ENCODE results near the gene SIK3.
"Not testable (repeated sequence)": the region's sequence is repeated elsewhere in the genome, so short reads cannot be mapped to it uniquely, and the experiment has no call there.

Gene SIK3

DNA sequence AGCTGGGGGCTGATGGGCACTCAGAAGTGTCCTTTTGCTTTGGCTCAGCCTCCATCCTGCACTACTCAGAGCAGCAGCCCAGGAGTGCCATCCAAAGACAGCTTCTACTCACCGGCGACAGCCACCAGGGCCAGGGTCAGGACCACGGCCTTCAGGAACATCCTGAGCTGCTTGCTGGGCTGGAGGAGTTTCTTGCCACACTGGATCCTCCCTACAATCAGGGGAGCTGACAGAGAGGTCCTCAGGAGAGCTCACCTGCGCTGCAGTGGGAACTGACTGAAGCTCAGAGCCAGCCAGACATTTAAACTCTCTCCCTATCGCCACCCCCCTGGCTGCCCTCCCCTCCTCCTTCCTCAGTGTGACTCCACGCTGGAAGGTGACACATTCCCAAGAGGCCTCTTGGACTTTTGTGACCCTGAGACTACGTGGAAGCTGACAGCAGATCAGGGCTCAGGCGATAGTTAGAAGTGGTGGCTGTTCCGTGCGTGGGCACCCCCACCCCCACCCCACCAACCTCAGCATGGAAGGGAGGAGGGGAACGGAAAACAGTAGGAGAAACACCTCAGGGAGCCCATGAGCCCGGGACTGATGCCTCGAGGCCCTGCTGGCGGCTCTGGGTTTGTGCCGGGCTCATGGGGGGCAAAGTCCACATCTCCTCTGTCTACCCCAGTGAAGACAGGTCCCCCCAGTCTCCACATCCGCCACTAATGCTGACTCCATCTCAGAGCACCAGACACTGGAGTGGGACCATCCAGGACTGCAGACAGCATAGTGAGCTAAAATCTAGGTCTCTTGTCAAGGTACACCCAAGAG lies 275.0 kb downstream of the SIK3 start, which contains the start of gene APOA4:
TSS of gene APOA4 (minus strand) at position 274 of the 813 bp plus-strand sequence. CDS start at position 161, 113 bp downstream.
- DNase-seq (ENCODE audit: low spot score), result no peak

DNA sequence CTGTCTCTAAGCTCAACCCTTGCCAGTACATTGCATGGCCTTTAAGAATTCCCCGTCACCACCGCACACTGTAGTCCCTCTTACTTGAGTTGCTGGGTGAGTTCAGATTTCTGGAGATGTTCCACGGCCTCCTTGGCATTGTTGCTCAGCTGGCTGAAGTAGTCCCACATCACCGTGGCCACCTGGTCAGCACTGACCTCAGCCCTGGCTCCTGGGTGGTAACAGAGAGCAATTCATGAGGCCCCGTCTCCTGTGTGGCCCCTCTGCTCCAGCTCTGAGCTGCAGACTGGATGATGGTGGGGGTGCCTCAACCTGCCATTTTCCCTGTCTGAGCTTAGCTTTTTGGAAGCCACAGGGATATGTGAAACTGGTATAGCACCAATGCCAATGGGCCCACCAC lies 275.7 kb downstream of the SIK3 start:
- DNase-seq (ENCODE audit: low spot score), result no peak

DNA sequence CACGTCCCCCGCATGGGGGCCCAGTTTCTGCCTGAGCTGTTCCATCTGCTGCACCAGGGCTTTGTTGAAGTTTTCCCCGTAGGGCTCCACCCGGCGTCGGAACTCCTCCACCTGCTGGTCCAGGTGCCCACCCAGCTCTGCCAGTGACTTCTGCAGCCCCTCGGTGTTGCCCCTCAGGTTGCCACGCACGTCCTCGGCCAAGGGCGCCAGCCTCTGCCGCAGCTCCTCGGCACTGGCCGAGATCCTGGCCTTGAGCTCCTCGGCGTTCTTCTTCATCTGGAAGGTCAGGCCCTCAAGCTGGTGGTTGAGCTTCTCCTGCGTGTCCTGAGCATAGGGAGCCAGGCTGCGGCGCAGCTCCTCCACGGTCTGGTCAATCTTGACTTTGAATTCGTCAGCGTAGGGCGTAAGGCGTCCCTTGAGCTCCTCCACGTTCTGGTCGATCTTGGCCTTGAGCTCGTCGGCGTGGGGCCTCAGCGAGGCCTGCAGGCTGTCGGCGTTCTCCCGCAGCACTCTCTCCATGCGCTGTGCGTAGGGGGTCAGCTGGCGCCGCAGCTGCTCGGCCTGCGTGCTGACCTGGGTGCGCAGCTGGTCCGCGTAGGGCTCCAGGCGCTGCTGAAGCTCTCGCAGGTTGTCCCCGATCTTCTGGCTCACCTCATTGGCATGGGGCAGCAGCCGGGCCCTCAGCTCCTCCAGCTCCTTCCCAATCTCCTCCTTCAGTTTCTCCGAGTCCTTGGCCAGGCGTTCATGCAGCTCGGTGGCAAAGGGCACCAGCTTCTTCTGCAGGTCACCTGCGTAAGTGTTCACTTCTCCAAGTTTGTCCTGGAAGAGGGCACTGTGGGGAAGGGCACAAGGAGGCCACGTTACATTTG lies 276.9 kb downstream of the SIK3 start:
- no peak for DNase-seq (ENCODE audit: low spot score)

DNA sequence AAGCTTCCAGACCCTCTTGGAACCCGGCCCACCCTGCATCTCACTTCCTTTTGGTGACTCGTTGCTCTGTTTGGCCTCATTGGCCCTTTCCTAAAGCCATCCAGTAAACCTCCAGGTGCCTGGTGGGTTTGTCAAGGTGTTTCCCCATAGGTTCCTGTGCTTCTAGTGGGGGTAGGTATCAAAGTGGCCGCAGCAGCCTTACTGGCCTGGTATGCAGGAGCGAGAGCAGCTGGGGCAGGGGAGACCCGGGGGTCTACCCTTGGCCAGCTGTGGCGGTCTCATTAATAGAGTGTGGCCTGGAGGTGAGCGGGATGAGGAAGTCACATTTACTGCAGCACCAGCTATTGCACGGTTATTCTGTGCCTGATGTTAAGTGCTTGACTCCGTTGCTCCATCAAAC lies 279.2 kb downstream of the SIK3 start:
- no peak for DNase-seq (ENCODE audit: low spot score)

DNA sequence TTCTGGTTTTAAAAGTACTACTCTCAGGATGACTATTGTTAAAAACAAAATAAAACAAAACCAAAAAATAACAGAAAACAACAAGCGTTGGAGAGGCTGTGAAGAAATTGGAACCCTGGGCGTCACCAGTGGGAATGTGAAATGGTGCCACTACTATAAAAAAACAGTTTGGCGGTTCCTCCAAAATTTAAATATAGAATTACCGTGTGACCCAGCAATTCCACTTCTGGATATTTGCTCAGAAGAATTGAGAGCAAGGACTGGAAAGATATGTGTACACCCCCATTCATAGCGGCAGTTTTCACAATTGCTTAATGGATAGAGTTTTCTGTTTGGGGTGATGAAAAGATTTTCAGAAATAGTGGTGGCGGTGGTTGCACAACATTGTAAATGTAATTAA lies 283.7 kb downstream of the SIK3 start:
- DNase-seq (ENCODE audit: low spot score), result no peak

DNA sequence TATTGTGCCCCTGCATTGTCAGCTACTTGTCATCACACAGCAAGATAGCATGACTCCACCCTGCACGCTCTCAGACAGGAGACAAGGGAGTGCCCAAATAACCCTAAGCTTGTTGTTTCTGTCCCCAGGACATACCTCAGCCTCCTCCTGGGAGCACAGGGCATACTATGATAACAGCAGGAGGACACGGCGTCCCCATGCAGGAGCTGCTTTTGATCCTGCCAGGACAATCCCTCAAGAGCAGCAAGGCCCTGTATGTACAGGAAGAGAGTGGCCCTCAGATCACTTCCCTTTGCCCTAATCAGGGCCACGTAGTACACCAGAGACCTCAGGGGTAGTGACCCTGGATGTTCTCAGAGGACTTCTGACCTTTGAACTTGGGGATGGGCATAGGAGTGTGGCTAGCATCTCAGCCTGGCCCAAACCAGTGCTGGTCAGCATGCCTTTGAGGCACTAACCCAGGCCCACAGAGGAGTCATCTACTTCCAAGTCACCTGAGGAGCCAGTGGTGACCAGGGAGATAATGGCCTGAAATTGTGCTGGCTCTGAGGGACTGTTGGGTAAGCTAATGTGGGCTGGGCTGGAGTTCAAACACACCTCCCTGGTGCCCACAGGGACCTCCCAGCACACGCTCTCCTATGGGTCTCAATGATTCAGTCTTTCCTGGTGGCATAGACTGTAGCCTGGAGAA lies 284.3 kb downstream of the SIK3 start:
- no peak for DNase-seq (ENCODE audit: low spot score)

DNA sequence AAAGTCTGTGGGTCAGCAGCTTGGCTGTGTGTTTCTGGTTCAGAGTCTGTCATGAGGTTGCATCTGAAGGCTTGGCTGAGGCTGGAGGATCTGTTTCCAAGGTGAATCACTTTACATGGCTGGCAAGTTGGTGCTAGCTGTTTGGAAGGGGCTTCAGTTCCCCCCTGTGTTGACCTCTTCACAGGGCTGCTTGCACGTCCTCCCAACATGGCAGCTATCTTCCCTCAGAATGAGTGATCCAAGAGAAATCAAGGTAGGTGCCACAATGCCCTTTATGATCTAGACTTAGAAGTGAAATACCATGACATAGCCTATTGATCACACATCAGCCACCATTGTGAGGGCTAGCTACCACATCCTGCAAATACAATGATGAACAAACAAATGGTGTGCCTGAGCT lies 285.1 kb downstream of the SIK3 start:
- DNase-seq (ENCODE audit: low spot score), result no peak

DNA sequence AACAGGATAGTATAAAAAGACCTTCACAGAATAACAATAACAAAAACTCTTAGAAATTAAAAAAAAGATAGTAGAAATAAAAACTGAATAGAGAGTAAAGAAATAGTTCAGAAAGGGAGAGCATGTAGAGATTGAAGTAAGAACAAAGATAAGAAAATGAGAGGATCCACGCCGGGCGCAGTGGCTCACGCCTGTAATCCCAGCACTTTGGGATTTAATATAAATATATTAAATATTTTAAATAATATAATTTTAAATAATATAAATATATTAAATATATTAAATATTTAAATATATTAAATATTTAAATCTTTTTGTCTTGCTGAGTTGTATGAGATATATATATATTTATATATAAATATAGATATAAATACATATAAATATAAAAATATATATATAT lies 286.1 kb downstream of the SIK3 start:
- no peak for DNase-seq (ENCODE audit: low spot score)

DNA sequence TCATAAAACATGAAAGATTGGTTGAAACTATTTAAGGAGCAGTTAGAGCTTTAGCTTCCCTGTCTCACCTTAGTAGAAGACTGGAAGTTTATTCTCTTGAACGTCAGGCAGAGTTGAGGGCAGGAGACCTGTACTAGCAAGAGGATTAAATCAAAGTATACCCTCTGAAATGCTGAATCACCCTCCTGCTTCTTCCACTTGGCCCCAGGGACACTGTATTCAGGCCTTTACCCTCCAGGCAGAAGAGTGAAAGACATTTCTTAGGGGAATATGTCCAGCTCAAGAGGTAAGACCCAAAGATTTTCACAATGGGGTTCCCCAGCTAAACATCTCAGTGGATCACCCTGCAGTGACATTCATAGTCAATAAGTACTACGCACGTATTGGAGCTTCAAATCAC lies 287.0 kb downstream of the SIK3 start:
- no peak for DNase-seq (ENCODE audit: low spot score)

DNA sequence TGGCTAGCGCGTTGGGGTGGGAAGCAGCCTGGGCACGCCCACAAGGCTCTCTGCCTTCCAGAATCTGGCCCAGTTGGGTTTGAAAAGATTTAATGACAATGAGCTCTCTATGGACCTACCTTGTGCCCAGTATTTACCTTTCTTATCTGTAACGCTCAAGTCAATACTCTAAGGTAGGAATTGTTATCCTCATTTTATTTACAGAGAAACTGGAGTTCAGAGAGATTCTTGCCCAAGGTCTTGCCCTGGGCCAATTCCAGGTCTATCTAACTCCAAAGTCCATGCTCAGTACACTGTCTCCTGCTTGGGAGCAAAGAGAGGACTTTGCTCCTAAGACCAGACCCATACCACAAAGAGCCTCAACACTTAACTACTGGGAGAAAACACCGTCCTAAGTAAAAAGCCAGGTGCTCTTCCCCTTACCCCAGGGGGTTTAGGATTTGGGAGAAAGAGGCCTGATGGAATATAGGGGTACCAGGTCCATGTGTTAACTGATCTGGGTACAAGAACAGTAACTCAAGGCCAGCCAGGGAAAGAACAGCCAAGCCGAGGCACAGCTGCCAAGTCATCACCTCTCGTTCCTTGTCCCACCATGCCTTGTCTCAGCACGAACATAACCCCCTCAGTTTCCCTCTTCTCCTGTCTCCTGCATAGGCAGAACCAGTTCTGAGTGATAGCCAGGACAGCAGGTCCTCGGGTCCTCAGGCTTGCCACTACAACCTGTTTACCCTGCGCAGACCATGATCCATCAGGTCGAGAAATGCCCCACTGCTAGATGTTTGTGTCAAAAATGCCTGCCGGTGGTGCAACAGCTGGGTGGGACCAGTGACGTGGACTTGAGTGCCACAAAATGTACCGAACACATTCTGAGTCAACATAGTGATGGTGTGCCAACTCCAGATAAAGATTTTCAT lies 289.7 kb downstream of the SIK3 start:
- no peak for DNase-seq (ENCODE audit: low spot score)

DNA sequence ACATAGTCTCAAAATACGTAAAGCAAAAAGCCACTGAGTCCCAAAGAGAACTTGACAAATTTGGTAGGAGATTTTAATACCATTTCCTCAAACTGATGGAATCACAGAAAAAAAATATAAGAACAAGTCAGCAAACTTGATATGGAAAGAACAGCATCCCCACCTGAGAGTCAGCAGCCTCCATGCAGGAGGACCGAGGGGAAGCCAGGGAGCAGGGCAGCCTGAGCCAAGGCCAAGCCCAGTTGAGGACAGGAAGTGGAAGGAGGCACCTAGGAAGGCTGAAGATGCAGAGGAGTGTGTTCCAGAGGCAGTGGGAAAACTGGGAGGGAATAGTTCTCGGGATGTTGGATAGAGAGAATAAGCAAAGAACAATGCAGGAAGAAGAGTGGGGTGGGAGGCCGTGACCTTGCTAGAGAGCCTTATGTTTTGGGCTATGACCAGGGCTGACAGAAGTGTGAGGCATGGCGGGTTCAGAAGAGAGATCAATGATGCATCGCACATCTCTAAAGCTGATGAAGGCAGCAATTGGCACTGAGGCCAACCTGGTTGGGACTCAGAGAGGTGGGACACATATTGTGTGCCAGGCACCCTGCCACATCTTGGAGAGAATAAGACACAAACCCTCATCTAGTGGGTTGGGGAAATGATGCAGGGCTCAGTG lies 290.5 kb downstream of the SIK3 start:
- no peak for DNase-seq (ENCODE audit: low spot score)

DNA sequence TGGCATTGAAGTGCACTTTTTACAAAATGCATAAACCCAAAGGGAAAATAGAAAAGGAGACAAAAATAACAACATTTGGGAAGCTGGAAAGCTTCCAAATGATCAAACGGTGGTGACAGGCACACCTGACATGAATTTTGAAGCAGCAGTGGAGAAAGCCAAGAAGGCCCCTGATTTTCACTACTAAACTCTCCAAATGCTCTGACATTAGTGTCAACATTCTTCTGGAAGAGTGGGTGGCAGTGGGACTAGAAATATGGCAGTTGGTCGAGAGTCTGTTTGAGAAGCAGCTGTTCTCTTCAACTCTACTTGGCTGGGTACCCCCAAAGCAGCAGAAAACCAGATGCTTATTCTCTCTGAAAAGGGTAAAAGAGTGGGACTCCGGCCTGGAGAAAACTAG lies 294.2 kb downstream of the SIK3 start:
- DNase-seq (ENCODE audit: low spot score), result no peak

DNA sequence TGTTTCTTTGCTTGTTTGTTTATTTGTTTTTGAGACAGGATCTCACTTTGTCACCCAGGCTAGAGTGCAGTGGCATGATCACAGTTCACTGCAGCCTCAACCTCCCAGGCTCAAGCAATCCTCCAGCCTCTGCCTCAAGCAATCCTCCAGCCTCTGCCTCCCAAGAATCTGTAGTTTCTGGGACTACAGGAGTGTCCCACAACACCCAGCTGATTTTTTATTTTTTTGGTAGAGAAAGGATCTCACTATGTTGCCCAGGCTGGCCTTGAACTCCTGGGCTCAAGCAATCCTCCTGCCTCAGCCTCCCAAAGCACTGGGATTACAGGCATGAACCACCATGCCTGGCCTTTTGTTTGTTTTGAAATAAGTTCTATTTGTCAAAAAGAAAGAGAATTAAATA lies 296.6 kb downstream of the SIK3 start:
- DNase-seq (ENCODE audit: low spot score), result not testable (repeated sequence)

DNA sequence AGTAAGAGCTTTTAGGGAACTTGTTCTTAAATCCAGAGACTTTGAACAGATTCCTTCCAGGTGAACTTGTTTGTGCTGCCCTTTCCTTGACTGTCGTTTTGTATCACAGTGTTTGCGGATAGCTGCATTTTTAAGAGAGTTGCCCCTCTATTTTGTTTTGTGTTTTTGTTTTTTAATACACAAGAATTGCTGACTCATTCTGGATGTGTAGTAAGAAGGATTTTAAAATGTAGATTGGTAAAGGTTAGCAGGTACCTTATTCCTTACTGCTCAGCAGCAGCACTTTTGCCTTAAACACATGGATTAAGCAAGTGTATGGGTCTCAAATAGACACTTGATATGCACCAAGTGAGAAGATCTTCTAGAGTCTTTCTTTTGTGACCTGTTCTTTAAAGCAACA lies 297.6 kb downstream of the SIK3 start:
- DNase-seq (ENCODE audit: low spot score), result no peak

DNA sequence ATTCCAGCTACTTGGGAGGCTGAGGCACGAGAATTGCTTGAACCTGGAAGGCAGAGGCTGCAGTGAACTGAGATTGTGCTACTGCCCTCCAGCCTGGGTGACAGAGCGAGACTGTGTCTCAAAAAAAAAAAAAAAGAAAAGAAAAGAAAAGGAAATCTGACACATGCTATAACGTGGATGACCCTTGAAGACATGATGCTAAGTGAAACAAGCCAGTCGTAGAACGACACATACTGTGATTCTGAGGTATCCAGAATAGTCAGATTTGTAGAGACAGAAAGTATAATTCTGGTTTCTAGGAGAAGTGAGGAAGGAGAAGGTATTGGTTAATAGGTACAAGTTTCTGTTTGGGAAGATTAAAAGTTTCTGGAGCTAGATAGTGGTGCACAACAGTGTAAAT lies 299.9 kb downstream of the SIK3 start:
- no peak for DNase-seq (ENCODE audit: low spot score)

DNA sequence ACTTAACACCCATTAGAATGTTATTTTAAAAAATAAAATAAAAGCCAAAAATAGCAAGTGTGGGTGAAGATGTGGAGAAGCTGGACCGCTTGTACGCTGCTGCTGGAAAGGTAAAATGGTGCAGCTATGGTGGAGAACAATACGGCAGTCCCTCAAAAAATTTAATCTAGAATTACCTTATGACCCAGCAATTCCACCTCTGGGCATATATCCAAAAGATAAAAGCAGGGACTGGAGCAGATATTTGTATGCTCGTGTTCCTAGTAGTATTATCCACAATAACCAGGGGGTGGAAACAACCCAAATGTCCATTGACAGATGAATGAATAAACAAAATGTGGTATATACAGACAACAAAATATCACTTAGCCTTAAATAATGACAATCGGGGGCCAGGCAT lies 300.4 kb downstream of the SIK3 start:
- no peak for DNase-seq (ENCODE audit: low spot score)

DNA sequence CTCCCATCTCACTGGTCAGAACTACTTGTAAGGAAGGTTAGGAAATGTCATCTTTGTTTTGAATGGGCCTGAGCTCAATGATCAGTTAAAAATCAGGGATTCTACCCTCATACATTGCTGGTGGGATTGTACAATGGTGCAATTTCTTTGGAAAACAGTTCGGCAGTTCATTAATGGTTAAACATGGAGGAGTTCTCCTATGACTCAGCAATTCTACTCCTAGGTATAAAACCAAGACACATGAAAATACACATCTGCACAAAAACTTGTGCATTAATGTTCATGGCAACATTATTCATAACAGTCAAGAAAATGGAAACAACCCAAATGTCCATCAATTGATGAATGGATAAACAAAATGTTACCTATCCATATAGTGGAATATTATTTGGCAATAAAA lies 301.7 kb downstream of the SIK3 start:
- no peak for DNase-seq (ENCODE audit: low spot score)

DNA sequence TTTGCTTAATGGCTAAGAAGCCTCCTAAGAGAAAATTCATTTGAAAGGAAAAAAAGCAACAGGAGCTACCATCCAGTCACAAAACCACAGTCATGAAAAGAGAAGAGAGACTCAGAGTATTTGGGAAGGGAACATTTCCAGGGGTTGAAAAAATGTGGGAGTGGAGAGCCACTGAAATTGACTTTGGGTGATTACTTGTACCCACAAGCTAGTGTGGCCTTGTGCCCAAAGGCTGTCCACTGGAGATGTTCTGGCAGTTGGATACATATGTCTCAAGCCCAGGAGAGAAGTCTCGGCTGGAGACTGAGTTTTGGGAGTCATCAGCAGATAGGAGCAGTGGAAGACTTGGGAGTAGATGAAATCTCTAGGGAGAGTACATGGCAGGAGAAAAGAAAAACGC lies 303.4 kb downstream of the SIK3 start:
- no peak for DNase-seq (ENCODE audit: low spot score)

DNA sequence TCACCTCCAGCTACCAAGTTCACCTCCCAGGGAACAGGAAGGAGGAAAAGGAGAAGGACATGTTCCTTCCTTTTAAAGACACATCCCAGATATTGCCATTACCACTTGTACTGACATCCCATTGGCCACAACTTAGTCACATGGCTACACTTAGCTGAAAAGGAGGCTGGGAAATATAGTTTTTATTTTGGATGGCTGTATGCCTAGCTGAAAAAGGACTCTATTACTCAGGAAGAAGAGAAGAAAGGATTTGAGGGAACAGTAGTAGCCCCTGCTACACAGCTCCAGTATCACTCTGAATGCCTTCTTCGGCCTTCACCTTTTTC lies 304.5 kb downstream of the SIK3 start:
- DNase-seq (ENCODE audit: low spot score), result no peak
